Left ventricle myocardium inferior (tissue), 1 donor: ENCODE measurements around the gene SAPCD2. TPM values are rescaled to one million over a fixed set of nuclear protein-coding genes. Genes with fewer than 3 reads are reported as not detected.

Experiments used
- DNase-seq: peaks from one replicate; pipeline ENCODE4 v3.0.0-alpha.2; 2020
- H3K27ac ChIP-seq: fragments of 200-600 bp; replicated peaks from 2 replicates; pipeline ENCODE4 v1.8.0; 2021
- H3K27me3 ChIP-seq: fragments of 200-600 bp; 2 replicates; pipeline ENCODE4 v1.8.0; 2021; ENCODE audit warnings: low read depth
- H3K36me3 ChIP-seq: fragments of 200-600 bp; 2 replicates; pipeline ENCODE4 v1.8.0; 2021
- H3K4me1 ChIP-seq: fragments of 200-600 bp; 2 replicates; pipeline ENCODE4 v1.8.0; 2021
- H3K4me3 ChIP-seq: fragments of 200-600 bp; 2 replicates; pipeline ENCODE4 v1.8.0; 2021; ENCODE audit warnings: mild to moderate bottlenecking, moderate library complexity
- H3K9me3 ChIP-seq: fragments of 200-600 bp; replicated peaks from 2 replicates; pipeline ENCODE4 v1.8.0; 2021
- CTCF ChIP-seq: fragments of 200-600 bp; IDR thresholded peaks from 2 replicates; pipeline ENCODE4 v1.8.0; 2021; ENCODE audit warnings: antibody characterized with exemption, mild to moderate bottlenecking, borderline replicate concordance
- intact Hi-C: fragments of 100-400 bp; cut with micrococcal nuclease; formaldehyde crosslinking; loops from one replicate; pipeline ENCODE4 v1.11.0; 2022
- total RNA-seq: library from RNA; stranded (reverse); fragmentation: NEBNext Ultra II Directional; extraction: Animal tissue kit (Norgen Biotek cat#: 25700); gene quantifications from one replicate; pipeline ENCODE4 v1.2.1, GENCODE V29; 2021
- donor health status: DM: no; HTN: yes; CAD: no; lungs with severe emphysema.

The SAPCD2 gene
- total RNA-seq, 1 donor from 2014 or later = 0.25 TPM

GRCh38 chr9:137112564-137113384 is 42.4 kb upstream of the SAPCD2 start:
- DNase-seq = no peak

GRCh38 chr9:137111788-137112563 is 41.6 kb upstream of the SAPCD2 start:
- TF ChIP-seq CTCF = no peak
- peaks cover 29% of the 10 kb centered on the region for H3K4me1 ChIP-seq
- H3K27ac ChIP-seq = no peak overlapping the region
- peaks cover 56% of the 10 kb centered on the region for H3K36me3 ChIP-seq
- no peaks in the 10 kb centered on the region for H3K9me3 ChIP-seq
- H3K4me3 ChIP-seq = no peak overlapping the region
- intact Hi-C loops = no loop called here
- no peak for DNase-seq
- no peaks in the 10 kb centered on the region for H3K27me3 ChIP-seq

More at GRCh38 chr9:137112564-137113384, 42.4 kb upstream of the SAPCD2 start:
- Histone ChIP-seq H3K27me3 (no peaks in the 10 kb centered on the region), H3K27ac (no peak overlapping the region), H3K9me3 (no peaks in the 10 kb centered on the region), H3K36me3 (peaks cover 48% of the 10 kb centered on the region), H3K4me3 (peak overlapping the region; percentile 94), H3K4me1 (peaks cover 37% of the 10 kb centered on the region)
- intact Hi-C loops = no loop called here
- no peak for TF ChIP-seq CTCF

- intact Hi-C loops = no loop called here
- H3K36me3 ChIP-seq = peaks cover 64% of the 10 kb centered on the region
- peaks cover 25% of the 10 kb centered on the region for H3K4me1 ChIP-seq
Observed at GRCh38 chr9:137110911-137111787, 40.8 kb upstream of the SAPCD2 start.

GRCh38 chr9:137110147-137110910 is 40.0 kb upstream of the SAPCD2 start:
- H3K4me1 ChIP-seq = peaks cover 16% of the 10 kb centered on the region
- peaks cover 72% of the 10 kb centered on the region for H3K36me3 ChIP-seq
- H3K9me3 ChIP-seq = no peaks in the 10 kb centered on the region
- DNase-seq = no peak
- H3K27ac ChIP-seq = no peak overlapping the region
- H3K27me3 ChIP-seq = no peaks in the 10 kb centered on the region
- intact Hi-C loops = no loop called here
- no peak overlapping the region for H3K4me3 ChIP-seq
- TF ChIP-seq CTCF = no peak

More at GRCh38 chr9:137110911-137111787, 40.8 kb upstream of the SAPCD2 start:
- Histone ChIP-seq H3K4me3 (no peak overlapping the region), H3K27me3 (no peaks in the 10 kb centered on the region), H3K27ac (no peak overlapping the region), H3K9me3 (no peaks in the 10 kb centered on the region)
- no peak for TF ChIP-seq CTCF
- DNase-seq = no peak
